CD4-positive, alpha-beta T cell treated with Interferon gamma for 1 hour (primary cell): ENCODE measurements around the gene STK24.

Experiments used
- DNase-seq: peaks from one replicate; pipeline ENCODE4 v3.0.0-alpha.2; 2020

The STK24 gene

DNA sequence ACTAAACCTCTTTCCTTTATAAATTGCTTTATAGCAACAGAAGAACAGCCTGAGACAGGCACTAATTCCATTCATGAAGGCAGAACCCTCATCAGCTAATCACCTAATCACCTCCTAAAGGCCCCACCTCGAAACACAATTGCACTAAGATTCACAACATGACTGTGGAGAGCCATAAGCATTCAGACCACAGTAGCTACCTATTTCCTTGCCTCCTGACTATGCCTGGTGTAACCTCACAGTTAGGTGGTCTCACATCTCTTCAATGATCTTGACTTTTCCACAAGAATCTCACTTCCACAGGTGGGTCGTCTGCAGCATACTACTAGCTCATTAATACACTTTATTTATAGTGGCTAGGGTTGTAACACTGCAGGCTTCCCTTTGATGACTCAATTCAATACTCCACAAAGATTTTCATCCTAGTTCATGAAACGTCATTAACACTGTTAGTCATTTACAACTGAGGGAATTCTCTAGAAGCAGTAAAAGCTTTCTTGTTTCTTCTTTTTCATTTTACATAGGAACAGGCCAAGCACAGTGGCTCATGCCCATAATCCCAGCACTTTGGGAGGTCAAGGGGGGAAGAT is 27.1 kb downstream of the STK24 start:
- DNase-seq: no peak

- DNase-seq: no peak
Measured at GRCh38 chr13:98549006-98549727, 27.7 kb downstream of the STK24 start.

DNA sequence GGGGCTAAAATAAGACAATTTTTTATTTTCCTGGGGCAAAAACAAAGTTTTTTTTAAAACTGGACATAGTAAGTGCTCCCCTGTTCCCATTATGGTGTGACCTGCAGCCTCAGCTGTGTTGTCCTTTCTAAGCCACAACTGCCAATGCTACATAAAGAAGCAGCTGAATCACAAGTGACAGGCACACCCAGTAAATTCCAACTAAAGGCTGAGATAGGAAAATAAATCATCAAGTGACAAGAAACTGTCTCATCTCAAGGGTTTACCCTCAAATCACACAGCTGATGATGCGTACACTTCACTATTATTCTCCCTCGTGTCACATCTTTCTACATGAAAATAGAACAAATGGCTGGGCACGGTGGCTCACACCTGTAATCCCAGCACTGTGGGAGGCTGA is 28.7 kb downstream of the STK24 start:
- DNase-seq: no peak

DNA sequence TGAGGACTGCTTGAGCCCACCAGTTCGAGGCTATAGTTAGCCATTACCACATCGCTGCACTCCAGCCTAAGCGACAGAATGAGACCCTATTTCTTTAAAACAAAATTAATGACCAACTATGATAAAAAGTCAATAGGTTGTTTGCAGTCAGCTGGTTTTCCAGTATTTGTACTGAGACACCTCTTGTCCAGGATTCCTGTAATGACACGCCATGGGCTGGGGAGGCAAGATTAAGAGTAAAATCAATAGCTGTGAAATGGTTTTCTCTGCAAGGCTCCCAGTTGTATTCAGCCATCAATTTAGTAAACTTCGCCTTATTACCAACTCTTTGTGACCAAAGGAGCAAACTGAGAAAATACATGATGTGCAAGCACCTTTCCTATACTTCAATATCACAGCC is 29.5 kb downstream of the STK24 start:
- DNase-seq: no peak

- no peak for DNase-seq
Measured at GRCh38 chr13:98546402-98546801, 30.5 kb downstream of the STK24 start.

GRCh38 chr13:98544104-98544710 is 32.7 kb downstream of the STK24 start:
- DNase-seq: no peak

DNA sequence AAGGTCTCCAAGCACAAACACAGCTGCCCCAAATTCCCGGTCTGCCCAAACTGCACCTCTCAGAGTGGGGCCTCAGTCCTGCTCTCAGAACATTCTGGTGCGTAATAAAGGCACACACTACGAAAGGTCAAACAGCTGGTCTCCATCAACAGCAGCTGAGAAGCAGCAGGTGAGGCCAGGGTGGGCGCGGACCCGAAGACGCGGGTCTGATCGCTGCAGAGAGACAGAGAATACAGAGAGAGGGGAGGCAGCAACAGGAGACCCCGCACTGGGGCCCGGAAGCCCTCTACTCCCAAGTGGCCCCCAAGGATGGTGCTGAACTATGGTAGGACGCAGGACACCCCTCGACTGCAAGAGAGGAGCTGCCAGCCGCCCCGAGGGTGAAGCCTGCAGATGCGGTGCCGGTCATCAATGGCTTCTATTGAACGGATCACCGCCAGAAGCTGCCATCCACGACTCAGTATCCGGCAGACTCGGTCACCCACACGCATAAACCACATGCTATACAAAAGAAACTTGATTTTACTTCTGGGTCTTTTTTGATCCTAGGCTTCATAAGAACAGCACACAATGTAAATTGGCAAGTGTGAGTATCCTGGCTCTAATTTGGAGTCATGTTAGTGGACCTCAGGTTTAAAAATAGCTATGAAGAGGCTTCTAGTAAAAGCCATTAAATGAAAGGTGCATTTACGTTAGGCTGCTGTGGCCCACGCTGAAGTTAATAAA is 33.4 kb downstream of the STK24 start:
- DNase-seq: no peak

- DNase-seq: no peak
Measured at GRCh38 chr13:98542568-98543377, 34.1 kb downstream of the STK24 start.

- DNase-seq: no peak
Measured at GRCh38 chr13:98541701-98542203, 35.2 kb downstream of the STK24 start.

DNA sequence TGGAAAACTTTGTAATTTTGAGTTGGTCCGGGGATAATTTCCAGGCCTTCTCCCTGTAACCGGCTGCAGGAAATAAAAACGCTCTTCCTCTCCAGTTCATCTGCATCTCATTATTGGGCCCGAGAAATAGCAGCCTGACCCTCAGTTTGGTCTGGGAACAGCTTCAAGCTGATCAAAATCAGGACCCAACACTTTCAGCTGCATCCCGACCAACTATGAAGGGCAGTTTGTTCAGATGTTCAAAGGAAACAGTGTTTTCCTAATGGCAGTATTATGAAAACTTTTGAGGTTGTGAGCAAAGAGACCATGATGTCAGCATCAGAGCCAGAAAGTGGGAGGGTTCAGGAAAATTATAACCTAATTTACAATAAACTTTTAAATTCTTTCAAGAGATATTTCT is 35.7 kb downstream of the STK24 start:
- DNase-seq: no peak

- no peak for DNase-seq
Measured at GRCh38 chr13:98540476-98540875, 36.4 kb downstream of the STK24 start.

GRCh38 chr13:98539666-98540065 is 37.2 kb downstream of the STK24 start:
- no peak for DNase-seq

DNA sequence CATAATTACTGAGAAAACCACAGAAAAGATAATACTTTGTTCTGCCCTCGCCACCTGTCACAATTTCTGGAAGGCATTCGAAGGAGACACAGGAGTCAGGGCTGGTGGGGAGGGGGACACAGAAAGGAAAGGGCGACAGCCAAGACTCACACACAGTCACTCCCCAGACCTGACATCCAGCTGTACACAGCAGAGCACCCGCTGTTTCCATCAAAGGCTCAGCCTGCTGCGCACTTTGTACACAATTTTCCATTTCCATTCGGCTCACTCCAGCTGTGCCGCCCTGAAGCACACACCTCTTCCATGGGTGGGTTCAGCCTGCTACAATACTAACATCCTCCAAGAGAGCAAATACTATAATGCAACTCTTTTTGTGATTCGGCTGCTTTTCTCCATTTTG is 38.0 kb downstream of the STK24 start:
- DNase-seq: no peak

DNA sequence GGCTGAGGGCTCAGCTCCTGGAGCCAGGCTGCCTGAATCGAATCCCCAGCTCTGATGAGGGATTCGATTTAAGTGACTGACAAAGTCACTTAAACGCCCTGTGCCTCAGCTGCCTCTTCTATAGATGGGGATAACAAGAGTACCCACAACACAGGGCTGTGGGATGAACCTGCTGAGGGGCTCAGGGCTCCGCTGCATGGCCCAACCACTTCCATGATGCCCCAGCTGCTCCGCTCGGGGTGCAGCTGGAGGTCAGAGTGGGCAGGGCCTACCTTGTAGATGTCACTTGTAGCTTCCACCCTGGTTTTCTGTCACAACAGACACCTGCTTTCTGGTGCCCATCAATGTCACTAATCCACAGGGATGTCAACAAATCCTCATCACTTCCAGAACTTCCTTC is 39.2 kb downstream of the STK24 start:
- no peak for DNase-seq

GRCh38 chr13:98537306-98537705 is 39.6 kb downstream of the STK24 start:
- DNase-seq: no peak

DNA sequence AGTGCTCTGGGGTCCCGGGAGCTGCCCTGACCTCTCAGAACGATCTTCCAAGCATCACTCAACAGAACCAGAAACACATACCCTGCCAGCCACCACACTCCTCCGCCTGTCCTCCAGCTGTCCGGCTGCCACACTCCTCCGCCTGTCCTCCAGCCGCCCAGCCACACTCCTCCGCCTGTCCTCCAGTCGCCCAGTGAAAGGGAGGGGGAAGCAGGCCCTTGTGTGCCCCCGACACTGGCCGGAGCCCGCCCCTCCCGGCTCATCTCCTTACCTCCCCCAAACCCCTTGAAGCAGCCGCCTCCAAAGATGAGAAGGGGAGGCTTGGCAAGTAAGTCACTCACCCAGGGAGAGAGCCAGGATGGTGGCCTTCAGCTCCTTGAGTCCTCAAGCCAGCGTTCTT is 40.2 kb downstream of the STK24 start:
- no peak for DNase-seq

GRCh38 chr13:98535501-98536354 is 41.2 kb downstream of the STK24 start:
- no peak for DNase-seq

DNA sequence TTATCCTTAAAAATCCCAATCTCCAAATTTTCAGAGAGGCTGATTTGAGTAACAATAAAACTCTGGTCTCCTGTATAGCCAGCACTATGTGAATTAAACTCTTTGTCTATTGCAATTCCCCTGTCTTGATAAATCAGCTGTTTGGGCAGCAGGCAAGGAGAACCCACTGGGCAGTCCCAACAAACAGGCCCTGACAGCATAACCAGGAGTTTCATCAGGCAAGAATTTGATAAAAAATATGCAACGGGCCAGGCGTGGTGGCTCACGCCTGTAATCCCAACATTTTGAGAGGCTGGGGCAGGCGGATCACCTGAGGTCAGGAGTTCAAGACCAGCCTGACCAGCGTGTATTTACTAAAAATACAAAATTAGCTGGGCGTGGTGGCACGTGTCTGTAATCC is 42.1 kb downstream of the STK24 start:
- no peak for DNase-seq

DNA sequence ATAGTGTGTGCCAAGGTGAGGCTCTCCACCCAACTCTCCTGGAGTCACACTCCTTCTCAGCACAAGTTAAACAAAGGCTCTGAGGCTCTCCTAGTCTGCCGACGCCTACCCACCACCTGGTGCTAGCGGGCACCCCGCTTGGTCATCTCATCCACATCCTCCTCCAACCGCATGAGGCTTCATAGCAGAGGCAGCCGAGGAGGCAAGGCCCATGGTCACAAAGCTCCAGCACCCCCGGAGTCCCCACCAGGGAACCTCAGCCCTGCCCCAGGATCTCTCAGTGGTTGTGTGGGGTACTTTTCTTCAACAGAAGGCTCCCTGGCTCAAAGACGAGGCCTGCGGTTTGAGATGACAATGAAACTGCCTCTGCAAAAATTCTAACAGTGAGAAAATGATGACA is 43.0 kb downstream of the STK24 start:
- DNase-seq: no peak

GRCh38 chr13:98532254-98532653 is 44.7 kb downstream of the STK24 start:
- no peak for DNase-seq

GRCh38 chr13:98530217-98530616 is 46.7 kb downstream of the STK24 start:
- no peak for DNase-seq

GRCh38 chr13:98529171-98529570 is 47.7 kb downstream of the STK24 start:
- no peak for DNase-seq
